Sigmoid colon (tissue), 7 donors: ENCODE data around the gene MYRFL. TPM values are rescaled to one million over a fixed set of nuclear protein-coding genes. Genes with fewer than 3 reads are reported as not detected.
A peak's percentile ranks its signal among the peaks of the same experiment; 100 is the strongest.

Experiments used
- DNase-seq: peaks from one replicate; pipeline ENCODE4 v3.0.0-alpha.2; 2019
- H3K27ac ChIP-seq, 4 donors: fragments of 200-600 bp; sonication (generic); one replicate each; pipeline ENCODE4 v1.5.1; 2016 to 2019; ENCODE audit warnings: mild to moderate bottlenecking in 1 of 4
- H3K27me3 ChIP-seq, 3 donors: fragments of 200-600 bp; sonication (generic); one replicate each; pipeline ENCODE4 v1.5.1; 2019; ENCODE audit warnings: mild to moderate bottlenecking in 1 of 3
- H3K36me3 ChIP-seq, 4 donors: fragments of 200-600 bp; sonication (generic); one replicate each; pipeline ENCODE4 v1.5.1; 2016 to 2019
- H3K4me1 ChIP-seq, 4 donors: fragments of 200-600 bp; sonication (generic); one replicate each; pipeline ENCODE4 v1.5.1; 2017 to 2019
- H3K4me3 ChIP-seq, 4 donors: fragments of 200-600 bp; sonication (generic); one replicate each; pipeline ENCODE4 v1.5.1; 2017 to 2019; ENCODE audit warnings: mild to moderate bottlenecking in 2 of 4, moderate library complexity in 1 of 4
- H3K9me3 ChIP-seq, 4 donors: fragments of 200-600 bp in 3 of 4; sonication (generic) in 3 of 4; one replicate each; pipeline versions ENCODE4 v1.5.1 to v1.6.1; 2013 to 2019
- CTCF ChIP-seq, 4 experiments: fragments of 450-650 bp in 3 of 4; fragments of 200-600 bp in 1 of 4; IDR thresholded peaks; one replicate each; pipeline ENCODE4 v1.5.1; 2016 to 2019; ENCODE audit warnings: antibody characterized with exemption in 4 of 4, mild to moderate bottlenecking in 3 of 4, moderate library complexity in 2 of 4
- EP300 ChIP-seq, 4 donors: sonication (generic); formaldehyde crosslinking; IDR thresholded peaks; one replicate each; pipeline ENCODE4 v1.6.1; 2017; ENCODE audit warnings: antibody characterized with exemption in 4 of 4
- POLR2A ChIP-seq, 2 donors: fragments of 450-650 bp; IDR thresholded peaks; one replicate each; pipeline ENCODE4 v1.6.1; 2016; ENCODE audit warnings: antibody characterized with exemption in 2 of 2, mild to moderate bottlenecking in 2 of 2, moderate library complexity in 2 of 2
- POLR2AphosphoS5 ChIP-seq, 4 donors: sonication (generic); formaldehyde crosslinking; IDR thresholded peaks; one replicate each; pipeline ENCODE4 v1.6.1; 2017; ENCODE audit warnings: antibody characterized with exemption in 4 of 4
- WGBS, 2 donors: extraction: QIAGEN DNeasy Blood & Tissue Kit; methylation state at CpG; one replicate each; pipeline ENCODE4 v1.1.7; 2013; 5-methylcytosine and 5-hydroxymethylcytosine counted together
- intact Hi-C: fragments of 100-400 bp; cut with DNase I; formaldehyde crosslinking; loops from one replicate; pipeline ENCODE4 v1.15.1; 2023
- polyA plus RNA-seq, 3 donors: library from polyadenylated mRNA; stranded (reverse); fragments of 200-250 nt; gene quantifications; one replicate each; pipeline ENCODE4 v1.2.3, GENCODE V29; 2013
- total RNA-seq, 4 donors: library from RNA; depleted of rRNA; stranded (reverse); fragments of >200 nt; gene quantifications; one replicate each; pipeline ENCODE4 v1.1.0, GENCODE V29; 2016
- donor health status: healthy with polysubstance abuse.
- donor health status: Bipolar disorder and iron deficiency.
- donor health status: healthy.

Gene MYRFL
- total and polyA plus RNA-seq, 7 donors, result 0.48 TPM; not detected in 6

GRCh38 chr12:69966409-69966808, 141.4 kb downstream of the MYRFL start:
- Histone ChIP-seq H3K27ac (no peak overlapping the region), H3K27me3 (no peaks in the 10 kb centered on the region), H3K36me3 (no peaks in the 10 kb centered on the region), H3K4me1 (no peaks in the 10 kb centered on the region), H3K9me3 (no peaks in the 10 kb centered on the region), H3K4me3 (no peak overlapping the region)
- DNase-seq, result peak; percentile 71
- WGBS, 2 donors, result 56 to 64% methylated on average over 1 of the region's 1 CpG
- TF ChIP-seq EP300 (IDR thresholded peaks at IDR 0.05) (no peak), POLR2A (IDR thresholded peaks at IDR 0.05) (no peak)
- intact Hi-C loops, result no loop called here

- Histone ChIP-seq H3K27ac (no peak overlapping the region), H3K27me3 (no peaks in the 10 kb centered on the region), H3K9me3 (no peaks in the 10 kb centered on the region), H3K4me3 (no peak overlapping the region), H3K36me3 (no peaks in the 10 kb centered on the region), H3K4me1 (no peaks in the 10 kb centered on the region)
- intact Hi-C loops, result no loop called here
- WGBS, 2 donors, result 31 to 75% methylated on average over 3 of the region's 3 CpGs
- DNase-seq, result no peak
- no peak for TF ChIP-seq EP300 (IDR thresholded peaks at IDR 0.05)
- TF ChIP-seq POLR2AphosphoS5 (IDR thresholded peaks at IDR 0.05), result no peak
- TF ChIP-seq CTCF (IDR thresholded peaks at IDR 0.05), result no peak
- TF ChIP-seq POLR2A (IDR thresholded peaks at IDR 0.05), result no peak
These were observed 141.8 kb downstream of the MYRFL start for GRCh38 chr12:69966839-69967238.

GRCh38 chr12:69969011-69969410, 144.0 kb downstream of the MYRFL start:
- WGBS, 2 donors, result 93 to 94% methylated on average over 3 of the region's 3 CpGs
- Histone ChIP-seq H3K9me3 (no peaks in the 10 kb centered on the region), H3K27me3 (no peaks in the 10 kb centered on the region), H3K27ac (no peak overlapping the region), H3K4me3 (no peak overlapping the region), H3K36me3 (no peaks in the 10 kb centered on the region), H3K4me1 (no peaks in the 10 kb centered on the region)
- intact Hi-C loops, result no loop called here
- TF ChIP-seq POLR2A (IDR thresholded peaks at IDR 0.05) (no peak), CTCF (IDR thresholded peaks at IDR 0.05) (no peak), EP300 (IDR thresholded peaks at IDR 0.05) (no peak), POLR2AphosphoS5 (IDR thresholded peaks at IDR 0.05) (no peak)
- DNase-seq, result no peak

- Histone ChIP-seq H3K4me1 (no peaks in the 10 kb centered on the region), H3K36me3 (no peaks in the 10 kb centered on the region), H3K4me3 (no peak overlapping the region), H3K27ac (no peak overlapping the region), H3K27me3 (no peaks in the 10 kb centered on the region), H3K9me3 (no peaks in the 10 kb centered on the region)
- DNase-seq, result no peak
- TF ChIP-seq EP300 (IDR thresholded peaks at IDR 0.05) (no peak), POLR2A (IDR thresholded peaks at IDR 0.05) (no peak), CTCF (IDR thresholded peaks at IDR 0.05) (no peak), POLR2AphosphoS5 (IDR thresholded peaks at IDR 0.05) (no peak)
- WGBS, 2 donors, result 79 to 88% methylated on average over 7 of the region's 7 CpGs
- intact Hi-C loops, result no loop called here
These were observed 147.1 kb downstream of the MYRFL start for GRCh38 chr12:69972136-69972535.

GRCh38 chr12:69978020-69978419, 153.0 kb downstream of the MYRFL start:
- H3K36me3 ChIP-seq, result no peaks in the 10 kb centered on the region
- no peaks in the 10 kb centered on the region for H3K27me3 ChIP-seq
- intact Hi-C loops, result no loop called here
- no peaks in the 10 kb centered on the region for H3K9me3 ChIP-seq
- no peak for DNase-seq
- no peaks in the 10 kb centered on the region for H3K4me1 ChIP-seq
- 64 to 69% methylated on average over 6 of the region's 6 CpGs for WGBS, 2 donors
- no peak overlapping the region for H3K4me3 ChIP-seq
- H3K27ac ChIP-seq, result no peak overlapping the region
- TF ChIP-seq POLR2A (IDR thresholded peaks at IDR 0.05) (no peak), POLR2AphosphoS5 (IDR thresholded peaks at IDR 0.05) (no peak), EP300 (IDR thresholded peaks at IDR 0.05) (no peak), CTCF (IDR thresholded peaks at IDR 0.05) (no peak)
